ENCODE data around the gene LYRM1.
"Not testable (repeated sequence)": the region's sequence is repeated elsewhere in the genome, so short reads cannot be mapped to it uniquely, and the experiment has no call there.

Gene LYRM1, protein sequence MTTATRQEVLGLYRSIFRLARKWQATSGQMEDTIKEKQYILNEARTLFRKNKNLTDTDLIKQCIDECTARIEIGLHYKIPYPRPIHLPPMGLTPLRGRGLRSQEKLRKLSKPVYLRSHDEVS

DNA sequence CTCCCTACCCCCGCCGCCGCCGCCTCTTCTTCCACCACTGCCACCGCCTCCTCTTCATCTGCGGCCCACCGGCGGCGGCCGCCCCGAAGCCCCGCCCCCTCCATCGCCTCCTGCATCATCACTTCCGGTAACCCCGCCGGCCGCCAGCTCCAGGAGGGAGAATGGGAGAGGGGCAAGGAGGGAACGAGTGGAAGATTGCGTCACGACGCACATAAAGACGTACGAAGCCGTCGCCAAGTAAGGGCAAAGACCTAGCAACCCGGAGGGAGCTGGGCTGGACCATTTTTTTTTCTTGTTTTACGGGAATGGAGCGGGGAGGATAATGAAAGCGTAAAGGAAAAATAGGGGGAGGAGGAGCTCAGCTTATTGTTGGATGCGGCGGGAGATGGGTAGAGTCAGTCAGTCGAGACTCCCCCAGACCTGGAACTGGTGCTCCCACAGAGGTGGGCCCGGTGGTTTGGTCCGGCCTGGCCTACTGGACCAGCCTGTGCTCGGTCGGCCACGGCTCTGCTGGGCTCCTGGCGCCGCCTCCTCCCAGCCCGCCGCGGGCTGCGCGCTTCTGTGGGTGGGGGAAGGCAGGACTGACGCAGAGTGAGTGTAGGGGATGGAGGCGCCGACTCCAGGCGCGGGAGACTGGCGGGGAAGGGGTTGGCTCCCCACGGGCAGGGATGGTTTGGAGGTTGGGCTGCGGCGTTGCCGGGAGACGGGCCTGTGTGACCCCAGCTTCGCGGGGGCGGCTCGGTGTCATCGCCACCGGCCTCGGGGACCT is at the start of gene LYRM1, which contains the start of gene DCUN1D3:
Gene LYRM1 (plus strand): TSS at position 473 of the 769 bp plus-strand sequence. CDS start 14,785 bp downstream, outside the sequence.
Gene DCUN1D3 (minus strand): TSS at position 60 of the 769 bp plus-strand sequence. CDS start 37,820 bp downstream, outside the sequence.
- peak; percentile 81 to 86 (median 83) for DNase-seq (ENCODE audit: low read depth in 3 of 3)

DNA sequence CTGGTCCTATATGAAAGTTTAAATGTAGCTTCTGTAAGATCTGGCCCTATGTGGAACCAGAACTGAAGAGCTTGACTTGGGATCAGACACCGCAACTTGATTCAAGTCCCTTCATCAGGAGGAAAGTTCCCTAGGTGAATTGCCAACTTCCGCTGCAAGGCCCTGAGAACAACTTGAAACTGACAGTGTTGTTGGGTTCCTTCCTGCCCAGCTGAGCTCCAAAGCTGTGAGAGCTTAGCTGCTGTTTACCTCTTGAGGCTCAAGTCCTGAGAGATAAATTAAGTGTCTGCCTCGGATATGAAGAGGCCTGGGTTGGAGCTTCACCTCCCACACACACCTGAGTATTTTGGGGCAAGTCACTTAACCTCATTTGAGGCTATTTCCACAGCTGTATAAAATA is 49.6 kb upstream of the LYRM1 start:
- DNase-seq (ENCODE audit: low read depth in 3 of 3), result no peak

DNA sequence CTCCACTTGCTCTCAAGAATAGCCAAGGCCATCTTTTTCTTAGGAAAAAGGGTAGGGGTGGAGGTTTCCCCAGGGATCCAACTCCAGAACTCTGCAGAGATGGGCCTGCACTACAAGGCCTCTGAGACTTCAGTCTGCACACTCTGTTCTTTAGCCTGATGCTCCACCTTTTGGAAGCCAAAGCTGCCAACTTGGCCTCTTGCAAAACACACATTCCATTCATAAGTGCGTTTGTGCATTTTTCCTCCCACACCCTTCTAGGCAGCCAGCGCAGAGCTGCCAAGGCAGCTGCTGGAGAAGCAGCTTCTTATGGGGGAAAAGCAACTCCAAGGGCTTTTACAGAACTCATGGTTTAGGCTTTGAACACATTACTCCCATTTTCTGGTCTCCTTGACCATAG is 49.0 kb upstream of the LYRM1 start:
- no peak for DNase-seq (ENCODE audit: low read depth in 3 of 3)

DNA sequence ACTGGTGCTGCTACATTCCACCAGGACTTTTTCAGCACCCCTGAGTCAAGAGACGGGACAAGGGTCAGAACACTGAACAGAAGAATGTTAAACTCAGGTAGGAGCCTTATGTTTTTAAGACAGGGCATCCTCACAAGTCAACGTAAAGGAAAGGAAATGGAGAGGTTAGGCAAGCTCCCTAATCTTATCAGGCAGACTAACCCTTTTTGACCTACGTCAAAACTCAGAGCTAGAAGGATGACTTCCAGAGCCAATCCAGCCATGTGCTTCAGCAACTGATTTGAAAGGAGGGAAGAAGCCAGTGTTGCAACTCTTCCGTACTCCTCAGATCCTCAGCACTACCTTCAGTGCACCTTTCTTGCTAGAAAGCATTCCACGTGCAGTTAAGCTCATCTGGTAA is 47.4 kb upstream of the LYRM1 start:
- no peak for DNase-seq (ENCODE audit: low read depth in 3 of 3)

DNA sequence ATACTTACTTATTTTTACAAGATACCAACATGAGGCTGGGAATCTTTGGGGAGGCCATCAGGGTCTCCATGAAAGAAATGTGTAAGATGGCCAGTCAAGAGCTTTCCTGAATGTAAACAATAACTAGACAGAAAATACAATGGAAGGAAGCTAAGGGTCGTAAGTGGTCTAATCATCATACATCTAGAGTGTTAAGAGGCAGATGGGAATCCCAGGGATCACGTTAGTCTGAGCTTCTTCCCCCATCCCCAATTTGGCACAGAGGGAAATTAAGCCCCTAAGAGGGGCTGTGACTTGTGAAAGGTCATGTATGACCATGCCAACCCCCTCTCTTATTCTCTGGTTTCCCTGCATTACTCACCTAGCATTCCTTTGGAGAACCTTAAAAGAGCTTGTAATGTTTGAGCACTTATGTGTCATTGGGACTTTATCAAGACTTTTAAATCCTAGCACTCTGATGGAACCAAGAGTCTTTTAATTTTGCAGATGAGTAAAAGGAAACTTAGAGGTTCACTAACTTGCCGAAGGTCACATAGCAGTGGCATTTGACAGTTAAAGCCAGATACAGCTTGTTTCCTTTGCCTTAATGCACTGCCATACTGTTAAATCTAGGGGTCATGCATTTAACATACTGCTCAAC is 46.5 kb upstream of the LYRM1 start:
- DNase-seq (ENCODE audit: low read depth in 3 of 3), result no peak

DNA sequence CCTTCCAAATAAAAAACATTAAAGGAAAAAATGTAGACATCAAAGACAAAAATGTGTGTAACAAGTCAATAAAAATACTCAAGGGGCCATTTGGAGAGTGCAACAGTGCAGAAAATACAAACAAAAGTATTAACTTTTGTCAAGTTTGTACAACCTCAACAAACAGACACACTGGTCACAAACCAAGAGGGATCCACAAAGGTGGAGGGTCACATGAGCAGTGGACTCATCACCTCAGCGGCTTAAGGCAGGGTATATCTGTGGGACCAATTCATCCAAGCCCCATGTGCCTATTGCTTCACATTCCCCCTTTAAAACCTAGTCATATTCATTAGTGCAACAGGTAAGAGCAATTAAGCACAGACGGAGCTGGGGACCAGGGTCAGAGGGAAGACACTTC is 45.6 kb upstream of the LYRM1 start:
- DNase-seq (ENCODE audit: low read depth in 3 of 3), result no peak

DNA sequence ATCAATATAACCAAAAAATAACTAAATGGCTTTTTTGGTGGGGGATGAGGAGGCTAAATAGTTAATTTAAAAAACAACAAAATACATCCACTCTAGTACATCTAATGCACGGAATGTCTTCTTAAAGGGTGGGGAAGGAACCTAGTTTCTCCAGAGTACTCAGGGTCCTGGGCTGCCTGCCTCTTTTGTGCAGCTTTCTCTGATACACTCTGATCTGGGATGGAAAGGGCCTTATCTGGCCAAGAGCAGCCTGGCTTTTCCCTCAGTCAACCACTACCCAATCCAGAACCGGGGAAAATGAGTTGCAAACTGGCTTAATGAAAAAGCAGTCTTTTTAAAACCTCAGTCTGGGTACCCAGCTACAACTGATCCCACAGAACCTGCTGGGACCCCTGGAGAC is 43.3 kb upstream of the LYRM1 start:
- no peak for DNase-seq (ENCODE audit: low read depth in 3 of 3)

DNA sequence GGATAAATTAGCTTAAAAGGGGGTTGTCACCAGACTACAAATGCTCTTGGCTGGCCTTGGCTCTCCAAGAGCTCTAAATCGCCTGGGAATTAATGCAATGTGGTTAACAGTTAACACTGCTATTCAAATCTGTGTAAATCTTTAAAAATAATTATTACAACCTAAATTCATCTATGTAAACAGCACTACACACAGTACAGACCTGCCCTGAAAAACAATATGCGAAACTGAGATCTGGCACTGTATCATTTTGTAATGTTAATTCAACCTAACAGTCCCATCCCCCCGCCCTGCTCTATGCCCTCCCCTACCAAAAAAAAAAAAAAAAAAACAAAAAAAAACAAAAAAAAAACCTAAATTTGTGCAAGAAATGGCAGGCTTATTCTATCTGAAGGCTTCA is 41.3 kb upstream of the LYRM1 start:
- DNase-seq (ENCODE audit: low read depth in 3 of 3), result no peak

DNA sequence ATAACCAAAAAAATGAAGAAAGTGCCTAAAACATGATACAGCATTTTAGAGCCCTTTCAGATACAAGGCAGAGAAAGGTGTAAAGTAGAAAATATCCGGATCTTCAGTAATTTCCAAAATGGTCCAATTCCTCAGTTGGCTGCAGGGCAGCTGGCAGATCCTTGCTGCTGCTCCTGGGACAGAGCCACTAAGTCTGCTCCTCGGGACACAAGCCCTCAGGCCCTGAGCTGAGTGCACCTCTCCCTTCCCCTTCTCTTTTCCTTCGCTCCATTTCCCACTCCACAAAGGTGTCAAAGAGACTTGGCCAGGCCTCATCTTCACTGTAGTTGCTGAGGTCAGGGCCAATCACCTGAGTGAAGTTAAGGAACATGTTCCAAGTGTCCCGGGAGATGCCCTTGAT is 40.9 kb upstream of the LYRM1 start:
- DNase-seq (ENCODE audit: low read depth in 3 of 3), result no peak

DNA sequence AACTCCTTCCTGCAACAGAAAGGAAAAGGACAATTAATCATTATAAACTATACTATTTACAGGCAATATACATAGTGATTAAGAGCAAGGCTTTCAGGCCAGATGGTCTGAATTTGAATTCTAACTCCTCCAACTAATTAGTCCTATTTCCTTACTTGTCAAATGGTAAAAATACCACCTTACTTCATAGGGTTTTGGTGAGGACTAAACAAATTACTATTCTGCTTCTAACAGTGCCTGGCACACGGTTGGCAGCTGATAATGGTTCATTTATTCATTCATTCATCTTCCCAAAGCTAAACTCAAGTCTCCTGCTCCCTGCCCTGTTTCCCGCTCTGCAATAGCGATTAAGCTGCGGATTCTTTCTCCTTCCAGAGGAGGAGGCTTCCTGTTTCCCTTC is 40.2 kb upstream of the LYRM1 start:
- DNase-seq (ENCODE audit: low read depth in 3 of 3), result no peak

DNA sequence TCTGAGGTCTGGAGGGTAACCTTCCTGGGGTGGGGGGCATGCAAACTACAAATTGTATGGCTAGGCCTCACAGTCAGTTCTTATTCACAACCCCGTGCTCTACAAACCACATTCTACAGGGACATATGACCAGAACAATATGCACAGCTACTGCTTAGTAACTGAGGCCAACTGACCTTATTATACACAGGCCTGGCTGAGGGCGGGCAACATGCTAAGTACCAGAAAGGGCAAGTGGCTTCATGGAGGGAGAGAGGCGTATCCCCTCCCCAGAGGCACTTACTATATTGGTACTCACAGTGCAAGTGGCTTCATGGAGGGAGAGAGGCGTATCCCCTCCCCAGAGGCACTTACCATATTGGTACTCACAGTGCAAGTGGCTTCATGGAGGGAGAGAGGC is 39.6 kb upstream of the LYRM1 start:
- not testable (repeated sequence) for DNase-seq (ENCODE audit: low read depth in 3 of 3)

DNA sequence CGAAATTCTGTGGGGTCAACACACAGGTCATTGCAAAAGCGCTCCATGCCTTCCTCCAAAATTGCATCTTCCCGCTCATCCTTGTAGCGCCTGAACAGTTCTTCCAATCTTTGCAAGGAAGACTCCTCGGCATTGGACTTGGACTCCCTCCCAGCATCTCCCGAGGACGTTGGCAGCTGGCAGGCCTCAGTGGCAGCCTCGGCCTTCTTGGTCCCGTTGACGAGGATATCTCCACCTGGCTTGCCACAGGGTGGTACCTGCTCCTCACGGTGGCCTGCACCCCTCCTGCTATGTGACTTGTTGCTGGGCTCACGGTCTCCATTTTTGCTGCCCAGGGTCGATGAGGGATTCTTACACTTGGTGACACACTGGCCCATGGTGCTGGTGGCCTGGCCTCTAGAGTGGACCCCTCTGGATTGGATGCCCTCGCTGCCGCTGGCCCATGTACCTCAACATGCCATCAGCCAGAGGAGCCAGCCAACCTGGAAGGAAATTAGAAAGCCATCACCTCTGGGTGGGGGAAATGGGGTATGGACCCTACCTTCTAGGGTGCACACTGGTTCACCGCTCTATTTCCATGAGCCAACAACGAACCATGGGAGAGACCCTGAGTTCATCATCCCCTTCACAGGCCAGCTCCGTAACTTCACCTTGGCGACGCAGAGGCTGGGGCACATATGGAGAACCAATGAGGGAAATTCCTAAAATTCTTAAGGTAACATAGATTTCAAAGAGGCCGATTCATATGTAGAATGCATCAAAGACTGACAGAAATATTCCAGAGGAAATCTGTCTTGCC is 38.2 kb upstream of the LYRM1 start:
- no peak for DNase-seq (ENCODE audit: low read depth in 3 of 3)

DNA sequence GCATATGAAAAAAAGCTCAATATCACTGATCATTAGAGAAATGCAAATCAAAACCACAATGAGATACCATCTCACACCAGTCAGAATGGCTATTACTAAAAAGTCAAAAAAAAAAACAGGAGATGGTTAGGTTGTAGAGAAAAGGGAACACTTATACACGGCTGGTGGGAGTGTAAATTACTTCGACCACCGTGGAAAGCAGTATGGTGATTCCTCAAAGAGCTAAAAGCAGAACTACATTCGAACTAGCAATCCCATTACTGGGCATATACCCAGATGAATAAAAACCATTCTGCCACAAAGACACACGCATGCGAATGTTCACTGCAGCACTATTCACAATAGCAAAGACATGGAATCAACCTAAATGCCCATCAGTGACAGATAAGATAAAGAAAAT is 36.2 kb upstream of the LYRM1 start:
- not testable (repeated sequence) for DNase-seq (ENCODE audit: low read depth in 3 of 3)

DNA sequence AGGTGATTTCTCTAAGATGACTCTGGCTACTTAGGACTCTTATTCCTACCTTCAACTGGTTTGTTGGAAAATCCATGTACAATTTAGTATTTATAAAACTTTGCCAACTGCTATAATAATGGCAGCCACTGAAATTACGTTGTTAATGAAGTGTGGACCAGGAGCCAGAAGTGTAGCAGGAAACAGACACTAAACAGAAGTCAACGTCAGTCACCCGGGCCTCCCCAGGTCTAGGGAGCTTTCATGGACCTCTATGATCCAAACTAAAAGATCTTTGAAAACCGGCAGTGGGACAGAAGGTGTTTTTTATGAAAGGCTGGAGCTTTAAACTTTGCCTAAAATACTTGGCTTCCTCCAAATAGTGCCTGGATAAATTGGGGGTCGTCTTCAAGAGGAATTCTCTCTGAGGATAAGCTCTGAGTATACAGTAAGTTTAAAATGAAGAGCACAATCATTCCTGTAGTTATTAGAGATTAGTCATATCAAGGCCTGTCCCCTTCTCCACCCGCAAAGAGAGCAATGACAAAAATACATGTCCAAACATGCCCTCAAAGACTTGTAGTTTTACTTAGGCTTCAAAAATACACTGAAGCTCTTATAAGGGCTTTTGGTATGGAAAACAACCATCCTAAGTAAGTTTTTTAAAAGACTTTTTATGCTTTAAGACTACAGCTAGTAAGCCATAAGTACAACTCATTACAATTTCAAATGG is 35.0 kb upstream of the LYRM1 start:
- no peak for DNase-seq (ENCODE audit: low read depth in 3 of 3)

DNA sequence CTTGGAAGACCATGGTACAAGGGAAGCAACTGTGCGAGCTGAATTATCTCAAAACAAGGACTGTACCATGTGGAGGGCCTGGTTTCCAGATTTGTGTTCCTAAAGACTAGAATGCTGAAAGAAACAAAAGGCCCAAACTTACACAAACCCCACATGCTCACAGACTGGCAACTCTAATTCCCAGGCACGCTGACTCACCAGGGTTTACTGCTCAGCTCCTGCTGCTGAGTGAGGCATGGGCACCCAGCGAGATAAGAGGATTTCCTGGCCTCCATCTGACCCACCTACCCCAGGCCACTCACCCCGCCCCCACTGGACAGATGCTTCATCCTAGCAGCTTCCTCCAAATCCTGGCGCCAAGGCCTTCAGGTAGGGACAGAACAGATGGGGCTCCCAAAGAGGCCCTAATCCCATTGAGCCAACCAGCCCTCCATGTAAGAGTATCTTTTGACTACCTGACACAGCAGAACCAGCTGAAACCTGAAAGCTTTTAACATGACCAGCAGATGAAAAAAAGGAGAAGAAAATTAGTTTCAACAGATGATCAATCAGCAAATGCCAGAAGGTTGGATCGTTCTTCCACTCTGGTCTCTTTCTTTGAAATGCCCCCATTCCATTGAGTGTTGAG is 34.3 kb upstream of the LYRM1 start:
- DNase-seq (ENCODE audit: low read depth in 3 of 3), result no peak

DNA sequence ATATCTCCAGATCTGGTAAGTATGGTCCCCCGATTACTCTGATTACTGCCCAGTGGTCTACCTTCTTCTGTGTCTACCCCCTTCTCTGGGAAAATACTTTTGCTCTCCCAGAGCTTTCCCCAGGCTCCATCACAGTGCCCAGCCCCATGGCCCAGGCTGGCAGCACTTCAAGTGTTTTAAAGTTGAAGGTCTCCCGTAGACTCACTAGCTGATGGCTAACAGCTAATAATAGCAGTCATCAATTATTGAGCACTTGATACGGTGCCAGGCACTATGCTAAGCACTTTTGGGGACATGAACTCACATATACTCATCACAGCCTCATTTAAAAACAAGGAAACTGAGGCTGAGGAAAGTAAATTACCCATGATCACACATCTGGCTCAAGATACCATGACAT is 33.8 kb upstream of the LYRM1 start:
- DNase-seq (ENCODE audit: low read depth in 3 of 3), result no peak

DNA sequence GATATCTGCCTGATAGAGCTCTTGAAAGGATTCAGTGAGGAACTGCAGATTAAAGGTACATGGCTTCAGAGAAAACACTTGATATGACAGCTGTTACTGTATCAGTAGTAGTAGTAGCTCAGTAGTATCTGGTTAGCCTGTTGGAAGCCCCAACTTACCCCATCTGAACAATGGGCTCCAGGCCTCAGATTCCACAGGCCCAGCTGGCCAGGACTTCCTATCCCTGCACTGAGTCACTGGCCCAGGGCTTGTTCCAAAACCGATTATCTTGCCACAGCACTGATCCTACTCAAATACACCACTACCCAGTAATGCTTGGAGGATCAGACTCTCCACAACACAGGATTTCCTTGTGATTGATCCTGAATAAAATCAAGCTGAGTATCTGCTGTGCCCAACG is 33.0 kb upstream of the LYRM1 start:
- DNase-seq (ENCODE audit: low read depth in 3 of 3), result no peak

DNA sequence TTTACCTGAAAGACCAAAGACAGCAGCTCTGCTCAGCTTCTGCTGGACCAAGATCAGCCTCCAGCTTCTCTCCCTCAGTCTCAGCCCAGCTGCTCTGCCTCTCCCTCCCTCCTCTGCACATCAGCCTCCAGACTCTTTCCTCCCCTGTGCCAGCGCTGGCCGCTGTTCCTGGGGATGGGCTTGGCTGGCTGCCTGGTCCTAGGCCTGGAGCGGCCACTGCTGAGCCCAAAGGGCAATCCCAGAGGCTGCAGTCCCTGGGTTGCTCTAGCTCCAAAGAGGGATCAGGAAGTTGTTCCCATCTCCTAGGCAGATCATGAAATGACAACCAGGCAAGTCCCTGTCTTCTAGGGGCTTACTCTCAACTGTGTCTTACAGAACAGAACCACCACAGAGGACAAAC is 31.7 kb upstream of the LYRM1 start:
- DNase-seq (ENCODE audit: low read depth in 3 of 3), result no peak

DNA sequence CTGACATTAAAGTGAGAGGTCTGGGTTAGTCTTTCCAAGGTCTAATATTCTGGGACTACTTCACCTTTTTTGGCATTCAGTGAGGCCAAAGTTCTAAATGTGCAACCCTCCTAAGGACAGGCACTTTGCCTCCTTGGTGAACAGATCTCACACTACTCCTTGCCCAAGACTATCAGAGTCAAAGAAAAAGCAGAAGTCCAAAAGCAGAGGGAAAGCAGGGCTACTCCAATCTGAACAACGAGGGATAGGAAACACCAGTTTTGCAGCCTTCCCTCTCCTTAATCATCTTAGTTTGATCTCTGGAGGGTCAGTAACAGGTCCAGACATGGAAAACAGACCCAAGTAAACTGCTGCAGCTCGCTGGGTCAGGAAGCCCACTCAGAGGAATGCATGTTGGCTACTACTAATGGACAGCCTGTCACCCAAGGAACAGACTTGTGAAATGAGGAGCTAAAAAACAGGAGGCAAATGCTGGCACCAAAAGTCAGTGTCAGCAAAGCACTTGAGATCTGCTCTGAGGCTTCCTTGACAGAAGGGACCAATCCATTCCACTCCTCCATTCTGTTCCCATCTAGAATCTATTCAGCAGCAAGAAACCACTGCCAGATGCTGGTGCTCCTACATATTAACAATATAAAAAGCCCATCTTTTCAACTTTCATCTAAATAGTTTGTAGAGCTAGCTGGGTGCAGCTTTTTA is 30.3 kb upstream of the LYRM1 start:
- no peak for DNase-seq (ENCODE audit: low read depth in 3 of 3)

DNA sequence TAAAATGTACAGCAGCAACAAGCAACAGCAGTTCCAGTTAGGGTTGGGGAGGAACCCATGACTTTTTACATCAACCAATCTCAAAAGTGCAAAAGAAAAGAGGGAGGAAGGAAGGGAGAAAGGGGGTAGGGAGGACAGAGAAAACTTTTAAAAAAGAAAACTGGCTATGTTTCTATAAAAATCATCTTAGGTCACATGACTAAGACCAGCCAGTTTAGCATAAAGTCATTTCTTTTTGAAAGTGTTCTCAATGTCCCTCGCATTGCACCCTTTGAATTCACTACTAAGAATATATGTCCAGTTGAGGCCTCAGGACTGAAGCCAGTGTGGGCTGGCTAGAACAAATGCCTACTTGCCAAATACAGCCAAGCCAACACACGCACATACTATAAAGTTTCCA is 29.3 kb upstream of the LYRM1 start:
- no peak for DNase-seq (ENCODE audit: low read depth in 3 of 3)

All from stimulated activated CD4-positive, alpha-beta T cell treated with anti-CD3 and anti-CD28 coated beads, TNF-alpha, amount 100 ng/mL, for 4 hours (primary cell).